Choroid plexus epithelial cell (primary cell): Measurements from ENCODE around the gene M1AP.

Experiments
- DNase-seq: peaks from one replicate; pipeline ENCODE4 v3.0.0-alpha.2; 2010; ENCODE audit warnings: low read depth
- H3K4me3 ChIP-seq: 2 replicates; pipeline ENCODE4 v1.5.1; 2011; ENCODE audit warnings: low read depth, mild to moderate bottlenecking, control low read depth, low read length, moderate library complexity
- TF ChIP-seq, protein P1 (sequence below): conservative IDR thresholded peaks from 2 replicates; pipeline ENCODE4 v1.5.1; 2011; ENCODE audit warnings: low read depth, mild to moderate bottlenecking, control low read depth, inconsistent platforms, low read length, moderate library complexity

M1AP gene

DNA sequence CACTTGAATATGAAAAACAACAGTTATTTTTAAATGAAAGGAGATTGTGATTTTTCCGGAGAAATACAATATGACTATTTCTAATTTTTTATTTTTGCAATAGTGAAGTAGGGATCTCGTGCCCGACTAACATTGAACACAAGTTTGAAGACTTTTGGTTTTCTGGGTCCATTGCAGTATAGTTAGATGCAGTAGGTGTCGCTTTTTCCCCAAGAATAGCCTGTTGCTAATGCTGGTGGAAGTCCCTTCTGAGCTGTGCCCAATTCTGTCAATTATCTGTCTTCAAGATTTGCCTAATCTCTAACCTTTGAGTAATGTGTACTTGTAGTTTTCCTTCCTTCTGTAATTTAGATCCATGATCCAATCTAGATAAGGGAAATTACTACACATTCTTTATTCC is 42.4 kb upstream of the M1AP start:
- TF ChIP-seq, protein P1, sequence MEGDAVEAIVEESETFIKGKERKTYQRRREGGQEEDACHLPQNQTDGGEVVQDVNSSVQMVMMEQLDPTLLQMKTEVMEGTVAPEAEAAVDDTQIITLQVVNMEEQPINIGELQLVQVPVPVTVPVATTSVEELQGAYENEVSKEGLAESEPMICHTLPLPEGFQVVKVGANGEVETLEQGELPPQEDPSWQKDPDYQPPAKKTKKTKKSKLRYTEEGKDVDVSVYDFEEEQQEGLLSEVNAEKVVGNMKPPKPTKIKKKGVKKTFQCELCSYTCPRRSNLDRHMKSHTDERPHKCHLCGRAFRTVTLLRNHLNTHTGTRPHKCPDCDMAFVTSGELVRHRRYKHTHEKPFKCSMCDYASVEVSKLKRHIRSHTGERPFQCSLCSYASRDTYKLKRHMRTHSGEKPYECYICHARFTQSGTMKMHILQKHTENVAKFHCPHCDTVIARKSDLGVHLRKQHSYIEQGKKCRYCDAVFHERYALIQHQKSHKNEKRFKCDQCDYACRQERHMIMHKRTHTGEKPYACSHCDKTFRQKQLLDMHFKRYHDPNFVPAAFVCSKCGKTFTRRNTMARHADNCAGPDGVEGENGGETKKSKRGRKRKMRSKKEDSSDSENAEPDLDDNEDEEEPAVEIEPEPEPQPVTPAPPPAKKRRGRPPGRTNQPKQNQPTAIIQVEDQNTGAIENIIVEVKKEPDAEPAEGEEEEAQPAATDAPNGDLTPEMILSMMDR = peak; percentile 86
- DNase-seq = peak; percentile 78
- no peak overlapping the region for H3K4me3 ChIP-seq

DNA sequence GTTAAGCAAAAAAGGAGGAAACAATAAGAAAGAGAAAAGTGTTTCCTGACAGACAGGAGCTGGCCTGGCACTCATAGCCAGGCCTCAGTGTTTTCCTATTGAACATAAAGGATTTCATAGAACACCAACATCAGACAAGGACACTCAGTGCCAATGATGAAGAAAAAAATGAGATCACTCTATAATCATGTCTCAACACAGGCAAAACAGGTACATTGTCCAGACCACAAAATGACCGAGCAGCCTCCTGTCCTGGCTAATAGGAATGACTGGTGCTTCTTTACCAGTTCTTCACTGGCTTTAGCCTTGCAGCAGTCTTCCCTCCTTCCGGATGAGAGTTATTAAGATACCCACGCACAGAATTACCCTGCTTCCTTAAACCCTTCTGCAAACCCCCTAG is 41.5 kb upstream of the M1AP start:
- H3K4me3 ChIP-seq = no peak overlapping the region
- TF ChIP-seq, protein P1 = no peak
- DNase-seq = no peak

GRCh38 chr2:74688881-74689280 is 40.8 kb upstream of the M1AP start:
- TF ChIP-seq, protein P1 = no peak
- H3K4me3 ChIP-seq = no peak overlapping the region
- no peak for DNase-seq

- no peak overlapping the region for H3K4me3 ChIP-seq
- no peak for DNase-seq
- TF ChIP-seq, protein P1 = no peak
These were observed 37.3 kb upstream of the M1AP start for GRCh38 chr2:74685408-74685807.

DNA sequence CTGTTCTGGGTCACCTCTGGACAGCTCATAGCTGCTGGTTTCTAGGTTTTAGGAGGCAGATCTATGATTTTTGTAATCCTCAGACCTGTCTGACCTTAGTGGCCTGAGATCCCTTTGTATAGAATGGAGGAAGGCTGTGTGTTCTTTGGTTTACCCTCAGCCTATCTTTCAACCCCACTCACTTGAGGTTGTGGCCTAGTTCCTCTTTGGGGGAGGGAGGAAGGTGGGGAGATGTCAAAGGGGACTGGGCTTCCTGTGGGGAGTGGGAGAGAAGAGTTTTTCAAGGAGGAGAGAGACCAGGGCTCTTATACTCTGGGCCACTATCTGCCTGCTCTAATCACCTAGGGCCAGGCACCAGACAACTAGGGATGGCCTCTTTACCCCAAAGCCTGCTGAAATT is 34.4 kb upstream of the M1AP start:
- TF ChIP-seq, protein P1 = no peak
- H3K4me3 ChIP-seq = no peak overlapping the region
- DNase-seq = no peak

DNA sequence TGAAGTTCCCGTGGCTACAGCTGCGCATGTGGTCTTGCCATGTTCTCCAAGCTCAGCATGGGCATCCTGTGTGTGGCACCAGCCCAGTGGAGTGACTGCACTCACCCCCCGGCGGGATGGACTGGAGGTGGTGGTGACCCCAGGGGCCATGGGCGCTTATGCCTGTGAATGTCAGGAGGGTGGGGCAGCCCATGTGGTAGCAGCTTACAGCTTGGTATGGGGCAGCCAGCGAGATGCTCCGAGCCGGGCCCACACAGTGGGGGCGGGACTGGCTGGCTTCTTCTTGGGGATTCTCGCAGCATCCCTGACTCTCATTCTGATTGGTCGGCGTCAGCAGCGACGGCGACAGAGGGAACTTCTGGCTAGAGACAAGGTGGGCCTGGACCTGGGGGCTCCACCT is 31.5 kb upstream of the M1AP start:
- H3K4me3 ChIP-seq = no peak overlapping the region
- no peak for DNase-seq
- TF ChIP-seq, protein P1 = no peak

- DNase-seq = no peak
- H3K4me3 ChIP-seq = no peak overlapping the region
- TF ChIP-seq, protein P1 = no peak
These were observed 28.2 kb upstream of the M1AP start for GRCh38 chr2:74676331-74676730.
